Small intestine (tissue), 7 donors: Measurements from ENCODE around the gene RBBP5. TPM values are rescaled to one million over a fixed set of nuclear protein-coding genes. Genes with fewer than 3 reads are reported as not detected.

Experiments used
- DNase-seq, 2 donors: peaks; one replicate each; pipeline versions ENCODE4 v3.0.0 to v3.0.0-alpha.2; 2013
- FAIRE-seq: peaks from 2 replicates; lab custom pipeline; 2012; peaks lifted over from hg19 to GRCh38; lab: Jason Lieb, UNC
- H3K27ac ChIP-seq, 3 donors: one replicate each; pipeline ENCODE4 v1.5.1; 2013; ENCODE audit warnings: low read length in 2 of 3, mild to moderate bottlenecking in 2 of 3, control low read depth in 1 of 3, inconsistent platforms in 1 of 3, low read depth in 1 of 3, moderate library complexity in 1 of 3
- H3K27me3 ChIP-seq, 3 donors: one replicate each; pipeline ENCODE4 v1.6.1; 2013; ENCODE audit warnings: low read length in 3 of 3, inconsistent platforms in 1 of 3; ENCODE audit not compliant: control insufficient read depth in 3 of 3, insufficient read depth in 3 of 3
- H3K36me3 ChIP-seq, 3 donors: one replicate each; pipeline ENCODE4 v1.6.1; 2013; ENCODE audit warnings: low read length in 3 of 3, inconsistent platforms in 1 of 3, low read depth in 1 of 3, mild to moderate bottlenecking in 1 of 3, moderate library complexity in 1 of 3; ENCODE audit not compliant: control insufficient read depth in 3 of 3, insufficient read depth in 2 of 3
- H3K4me1 ChIP-seq, 3 donors: one replicate each; pipeline ENCODE4 v1.6.1; 2013; ENCODE audit warnings: low read length in 2 of 3, inconsistent platforms in 1 of 3, low read depth in 1 of 3, mild to moderate bottlenecking in 1 of 3, moderate library complexity in 1 of 3; ENCODE audit not compliant: control insufficient read depth in 3 of 3, insufficient read depth in 2 of 3
- H3K4me3 ChIP-seq, 3 donors: one replicate each; pipeline ENCODE4 v1.5.1; 2013; ENCODE audit warnings: low read length in 3 of 3, control low read depth in 1 of 3, inconsistent platforms in 1 of 3, low read depth in 1 of 3, mild to moderate bottlenecking in 1 of 3, moderate library complexity in 1 of 3
- H3K9me3 ChIP-seq, 2 donors: one replicate each; pipeline ENCODE4 v1.6.1; 2013; ENCODE audit warnings: low read depth in 1 of 2, low read length in 1 of 2; ENCODE audit not compliant: control insufficient read depth in 2 of 2, insufficient read depth in 1 of 2
- WGBS, 3 donors: extraction: QIAGEN DNeasy Blood & Tissue Kit; methylation state at CpG; one replicate each; pipeline ENCODE4 v1.1.7; 2013; 5-methylcytosine and 5-hydroxymethylcytosine counted together
- polyA plus RNA-seq, 4 donors: library from polyadenylated mRNA; stranded (reverse) in 3 of 4; unstranded in 1 of 4; fragments of 200-250 nt in 3 of 4; fragments of 120-200 nt in 1 of 4; gene quantifications; one replicate each; pipeline versions ENCODE4 v1.2.1 to v1.2.3, GENCODE V29; 2013
- donor health status: healthy with polysubstance abuse.
- donor health status: control.
- donor health status: control.
- donor health status: Bipolar disorder and iron deficiency.
- donor health status: healthy.

RBBP5 gene
- polyA plus RNA-seq, 4 donors: 5.9 to 14.4 (median 7.1) TPM

DNA sequence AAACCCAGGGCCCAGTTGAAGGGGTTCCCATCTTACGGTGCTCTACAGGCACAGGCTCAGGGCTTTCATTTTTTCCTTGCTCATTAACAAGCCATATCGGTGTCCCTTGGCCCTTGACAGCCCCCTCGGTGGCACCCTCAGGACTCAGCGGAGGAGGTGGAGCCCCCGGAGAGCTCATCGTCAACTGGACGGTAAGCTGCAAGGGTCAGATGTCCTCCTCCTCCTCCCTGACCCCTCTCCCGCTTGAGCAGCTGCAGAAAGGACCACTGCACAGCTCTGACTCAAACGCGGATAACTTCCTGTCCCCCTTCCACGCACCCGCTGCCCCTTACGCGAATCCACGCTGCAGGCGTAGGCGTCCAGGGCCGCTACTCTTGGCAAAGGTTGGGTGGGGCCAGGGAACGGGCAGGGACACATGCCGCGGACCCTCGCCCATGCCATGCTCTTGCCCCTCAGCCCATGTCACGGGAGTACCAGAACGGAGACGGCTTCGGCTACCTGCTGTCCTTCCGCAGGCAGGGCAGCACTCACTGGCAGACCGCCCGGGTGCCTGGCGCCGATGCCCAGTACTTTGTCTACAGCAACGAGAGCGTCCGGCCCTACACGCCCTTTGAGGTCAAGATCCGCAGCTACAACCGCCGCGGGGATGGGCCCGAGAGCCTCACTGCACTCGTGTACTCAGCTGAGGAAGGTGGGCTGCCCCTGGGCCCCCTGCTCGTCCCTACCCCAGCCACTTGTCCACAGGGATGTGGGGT, 52.2 kb downstream of the RBBP5 start:
- 80 to 85% (median 84%) methylated on average over 42 of the region's 42 CpGs for WGBS, 3 donors
- H3K36me3 ChIP-seq: no peaks in the 10 kb centered on the region
- no peak overlapping the region for H3K4me3 ChIP-seq
- H3K9me3 ChIP-seq: no peaks in the 10 kb centered on the region
- FAIRE-seq (no peak), DNase-seq (no peak)
- no peaks in the 10 kb centered on the region for H3K27me3 ChIP-seq
- no peak overlapping the region for H3K27ac ChIP-seq
- H3K4me1 ChIP-seq: no peaks in the 10 kb centered on the region

DNA sequence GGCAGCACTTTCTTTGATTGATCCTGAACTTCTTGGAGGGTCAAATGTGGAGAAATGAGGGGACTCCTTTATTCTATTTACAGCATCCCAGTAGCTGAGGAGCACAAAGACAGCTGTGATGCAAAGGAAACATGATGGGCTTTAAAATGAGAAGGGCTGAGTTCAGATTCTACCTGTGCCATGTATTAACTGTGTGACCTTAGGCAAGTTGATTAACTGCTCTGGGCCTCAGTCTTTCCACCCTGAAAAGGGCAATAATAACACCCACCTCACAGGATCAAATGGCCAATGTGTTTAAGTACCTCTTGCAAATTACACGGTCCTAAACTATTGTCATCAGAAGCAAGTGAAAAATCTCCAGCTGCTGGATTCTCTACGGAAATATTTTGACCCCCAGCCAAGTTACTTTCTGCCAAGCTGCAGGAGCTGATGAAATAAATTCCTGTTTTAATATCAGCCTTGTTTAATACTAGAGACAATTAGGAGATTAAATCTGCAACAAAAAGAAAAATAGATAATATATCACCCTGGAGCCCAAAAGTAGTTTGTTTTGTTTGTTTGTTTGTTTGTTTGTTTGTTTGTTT, 53.2 kb downstream of the RBBP5 start:
- H3K4me1 ChIP-seq: no peaks in the 10 kb centered on the region
- H3K27me3 ChIP-seq: no peaks in the 10 kb centered on the region
- 31 to 48% (median 47%) methylated on average over 2 of the region's 2 CpGs for WGBS, 3 donors
- no peaks in the 10 kb centered on the region for H3K9me3 ChIP-seq
- no peak for FAIRE-seq
- H3K27ac ChIP-seq: no peak overlapping the region
- DNase-seq: no peak
- no peak overlapping the region for H3K4me3 ChIP-seq
- H3K36me3 ChIP-seq: no peaks in the 10 kb centered on the region

DNA sequence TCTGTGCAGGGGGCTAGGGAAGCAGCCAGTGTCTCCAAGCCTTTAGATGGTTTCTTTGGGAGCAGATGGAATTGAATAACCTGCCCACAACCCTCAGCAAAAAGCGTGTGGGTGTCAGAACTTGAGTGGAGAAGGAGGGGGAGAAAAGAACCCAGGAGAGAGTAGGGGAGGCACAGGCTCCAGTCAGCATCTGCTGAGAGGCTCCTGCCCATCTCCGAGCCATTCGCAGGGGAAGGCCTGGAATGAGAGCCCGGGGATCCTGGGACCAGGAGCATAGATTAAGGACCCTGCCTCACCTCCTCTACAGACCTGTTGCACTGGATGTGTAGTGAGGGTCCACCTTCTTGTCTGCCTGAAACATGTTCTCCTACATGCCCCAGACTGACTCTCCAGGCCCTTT, 53.8 kb downstream of the RBBP5 start:
- FAIRE-seq: no peak

DNA sequence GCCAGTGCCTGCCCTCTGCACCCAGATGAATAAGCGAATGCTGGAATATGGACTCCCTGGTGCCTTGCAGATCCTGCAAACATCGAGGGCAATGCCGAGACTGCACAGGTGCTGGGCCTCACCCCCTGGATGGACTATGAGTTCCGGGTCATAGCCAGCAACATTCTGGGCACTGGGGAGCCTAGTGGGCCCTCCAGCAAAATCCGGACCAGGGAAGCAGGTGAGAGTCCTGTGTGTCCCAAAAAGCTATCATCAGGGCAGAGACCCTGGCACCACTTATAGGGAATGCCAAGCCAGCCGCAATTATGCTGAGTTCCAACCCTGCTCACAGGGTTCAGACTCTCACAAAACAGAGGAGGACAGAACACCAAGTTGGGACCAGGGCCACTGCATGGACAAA, 54.7 kb downstream of the RBBP5 start:
- Histone ChIP-seq H3K27me3 (no peaks in the 10 kb centered on the region), H3K36me3 (no peaks in the 10 kb centered on the region), H3K9me3 (no peaks in the 10 kb centered on the region), H3K4me3 (no peak overlapping the region), H3K27ac (no peak overlapping the region), H3K4me1 (no peaks in the 10 kb centered on the region)
- DNase-seq: peak in 1 of 2 donors; percentile 22
- no peak for FAIRE-seq
- 43 to 78% (median 60%) methylated on average over 6 of the region's 6 CpGs for WGBS, 3 donors

More for the DNA sequence above, 53.8 kb downstream of the RBBP5 start:
- H3K9me3 ChIP-seq: no peaks in the 10 kb centered on the region
- H3K36me3 ChIP-seq: no peaks in the 10 kb centered on the region
- 86 to 92% (median 90%) methylated on average over 4 of the region's 4 CpGs for WGBS, 3 donors
- no peak overlapping the region for H3K4me3 ChIP-seq
- H3K27me3 ChIP-seq: no peaks in the 10 kb centered on the region
- H3K4me1 ChIP-seq: no peaks in the 10 kb centered on the region
- no peak overlapping the region for H3K27ac ChIP-seq
- no peak for DNase-seq

DNA sequence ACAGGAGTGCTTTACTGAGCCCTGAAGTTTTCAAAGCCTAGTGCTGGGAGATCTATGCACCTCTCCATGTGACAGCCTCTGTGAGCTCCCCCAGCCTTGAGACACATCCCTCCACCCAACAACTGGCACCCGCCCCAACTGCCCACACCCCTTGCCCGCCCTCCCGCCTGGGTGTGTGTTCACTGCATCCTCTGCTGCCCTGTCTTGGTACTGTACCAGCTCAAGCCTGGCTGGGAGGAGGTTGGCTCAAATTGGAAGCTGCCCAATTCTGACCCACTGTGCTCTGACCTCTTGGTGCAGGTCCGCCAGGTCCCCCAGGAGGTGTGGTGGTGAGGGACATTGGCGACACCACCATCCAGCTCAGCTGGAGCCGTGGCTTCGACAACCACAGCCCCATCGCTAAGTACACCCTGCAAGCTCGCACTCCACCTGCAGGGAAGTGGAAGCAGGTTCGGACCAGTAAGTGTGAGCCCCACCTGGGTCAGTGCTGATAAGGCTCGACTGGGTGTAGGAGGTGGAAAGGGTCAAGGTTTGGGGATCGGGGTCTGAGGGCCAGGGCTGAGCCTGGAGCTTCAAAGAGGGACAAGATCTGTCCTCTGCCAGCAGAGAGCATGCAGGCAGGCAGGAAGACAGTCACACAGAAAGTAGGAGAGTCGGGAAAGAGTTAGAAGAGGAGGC, 55.5 kb downstream of the RBBP5 start:
- H3K27me3 ChIP-seq: no peaks in the 10 kb centered on the region
- H3K36me3 ChIP-seq: no peaks in the 10 kb centered on the region
- no peaks in the 10 kb centered on the region for H3K4me1 ChIP-seq
- no peaks in the 10 kb centered on the region for H3K9me3 ChIP-seq
- FAIRE-seq: no peak
- no peak for DNase-seq
- H3K27ac ChIP-seq: no peak overlapping the region
- 28 to 58% (median 36%) methylated on average over 13 of the region's 13 CpGs for WGBS, 3 donors
- no peak overlapping the region for H3K4me3 ChIP-seq

DNA sequence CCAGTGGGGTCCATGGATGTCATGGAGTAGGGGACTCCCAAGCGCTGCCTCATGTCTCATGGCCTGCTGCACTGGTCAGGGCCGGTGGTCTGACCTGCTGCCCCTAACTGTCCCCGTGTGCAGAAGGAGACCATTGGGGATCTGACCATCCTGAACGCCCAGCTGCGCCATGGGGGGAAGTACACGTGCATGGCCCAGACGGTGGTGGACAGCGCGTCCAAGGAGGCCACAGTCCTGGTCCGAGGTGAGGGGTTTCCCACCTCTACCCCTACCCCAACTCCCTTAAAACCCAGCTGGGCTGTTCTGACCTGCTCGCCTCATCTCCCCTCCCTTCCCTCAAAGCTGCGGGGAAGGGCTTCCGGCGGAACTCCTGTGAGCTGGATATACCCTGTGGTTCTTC, 56.1 kb downstream of the RBBP5 start:
- Histone ChIP-seq H3K36me3 (no peaks in the 10 kb centered on the region), H3K27me3 (no peaks in the 10 kb centered on the region), H3K4me1 (no peaks in the 10 kb centered on the region), H3K4me3 (no peak overlapping the region), H3K9me3 (no peaks in the 10 kb centered on the region), H3K27ac (no peak overlapping the region)
- WGBS, 3 donors: 87 to 91% (median 91%) methylated on average over 14 of the region's 14 CpGs
- DNase-seq (no peak), FAIRE-seq (no peak)

DNA sequence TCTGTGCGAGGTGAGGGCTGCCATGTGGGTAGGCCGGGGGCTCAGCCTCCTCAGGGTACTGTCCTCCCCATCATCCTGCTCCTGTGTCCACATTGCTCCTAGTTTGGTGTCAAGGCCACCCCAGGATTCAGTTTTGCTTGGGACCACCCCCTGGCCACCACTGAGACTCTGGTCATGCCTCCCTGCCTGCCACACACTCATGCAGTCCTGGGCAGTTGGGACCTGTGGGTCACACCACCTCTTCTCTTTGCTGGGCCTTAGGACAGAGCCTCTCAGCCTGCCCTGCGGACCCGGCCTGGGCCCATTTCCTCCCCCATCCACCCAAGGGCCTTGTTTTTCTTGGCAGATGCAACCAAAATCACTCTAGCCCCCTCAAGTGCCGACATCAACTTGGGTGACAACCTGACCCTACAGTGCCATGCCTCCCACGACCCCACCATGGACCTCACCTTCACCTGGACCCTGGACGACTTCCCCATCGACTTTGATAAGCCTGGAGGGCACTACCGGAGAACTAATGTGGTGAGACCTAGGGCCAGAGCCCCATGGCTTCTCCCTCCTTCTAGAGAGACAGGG, 56.9 kb downstream of the RBBP5 start:
- no peak for DNase-seq
- Histone ChIP-seq H3K4me1 (no peaks in the 10 kb centered on the region), H3K36me3 (no peaks in the 10 kb centered on the region), H3K27ac (no peak overlapping the region), H3K4me3 (no peak overlapping the region), H3K27me3 (no peaks in the 10 kb centered on the region), H3K9me3 (no peaks in the 10 kb centered on the region)
- no peak for FAIRE-seq
- 85 to 90% (median 85%) methylated on average over 9 of the region's 9 CpGs for WGBS, 3 donors

DNA sequence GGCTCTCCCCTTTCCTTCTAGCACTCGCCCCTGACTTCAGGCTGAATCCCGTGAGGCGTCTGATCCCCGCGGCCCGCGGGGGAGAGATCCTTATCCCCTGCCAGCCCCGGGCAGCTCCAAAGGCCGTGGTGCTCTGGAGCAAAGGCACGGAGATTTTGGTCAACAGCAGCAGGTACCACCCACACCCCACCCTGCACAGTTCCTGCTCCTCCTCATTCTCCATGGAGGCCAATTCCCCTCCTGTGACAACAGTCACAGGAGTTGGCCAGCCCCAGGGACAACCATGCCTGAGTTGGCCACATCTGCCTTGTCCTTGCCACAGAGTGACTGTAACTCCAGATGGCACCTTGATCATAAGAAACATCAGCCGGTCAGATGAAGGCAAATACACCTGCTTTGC, 57.5 kb downstream of the RBBP5 start:
- FAIRE-seq (no peak), DNase-seq (no peak)
- H3K4me1 ChIP-seq: no peaks in the 10 kb centered on the region
- no peaks in the 10 kb centered on the region for H3K9me3 ChIP-seq
- H3K4me3 ChIP-seq: no peak overlapping the region
- H3K27me3 ChIP-seq: no peaks in the 10 kb centered on the region
- H3K27ac ChIP-seq: no peak overlapping the region
- no peaks in the 10 kb centered on the region for H3K36me3 ChIP-seq
- WGBS, 3 donors: 81 to 83% (median 82%) methylated on average over 11 of the region's 11 CpGs
